HepG2 (cell line): ENCODE measurements around the gene LDLRAD4. TPM values are rescaled to one million over a fixed set of nuclear protein-coding genes. Genes with fewer than 3 reads are reported as not detected.

ENCODE experiments used
- ATAC-seq: fragments of 200-7000 bp; cut with Tn5 transposase; 3 replicates; pipeline ENCODE4 v1.9.1; 2020; ENCODE audit warnings: mild to moderate bottlenecking, moderate library complexity
- BruUV-seq: library from RNA; stranded (reverse); fragments of 400-500 nt; replicated peaks from 2 replicates; lab custom pipeline; 2021; lab: Mats Ljungman, UMichigan
- CTCF ChIA-PET: fragments of 300-600 bp; formaldehyde crosslinking; extraction: SDS; loops from one replicate; lab custom pipeline; 2021; ENCODE audit warnings: low total read pairs, inconsistent platforms, low intra/inter-chr PET ratio; lab: Yijun Ruan, JAX
- POLR2A ChIA-PET: fragments of 350-600 bp; sonication (Branson Sonifier 250); formaldehyde crosslinking; loops from one replicate; lab custom pipeline; 2020; ENCODE audit warnings: antibody characterized with exemption, inconsistent platforms; lab: Yijun Ruan, JAX
- DNase-seq: peaks from one replicate; pipeline ENCODE4 v3.0.0-alpha.2; 2015; ENCODE audit warnings: low spot score
- FAIRE-seq: peaks from 3 replicates; lab custom pipeline; 2011; peaks lifted over from hg19 to GRCh38; lab: Jason Lieb, UNC
- H2AFZ ChIP-seq: one replicate; pipeline ENCODE4 v1.6.1; 2011; ENCODE audit warnings: low read length, inconsistent platforms
- H3K27ac ChIP-seq: fragments of 300-600 bp; 3 replicates; pipeline ENCODE4 v1.8.0; 2011; ENCODE audit warnings: mixed run types, mild to moderate bottlenecking, mixed read lengths, low read length, inconsistent platforms; ENCODE audit not compliant: insufficient read depth; ENCODE audit errors: extremely low read length
- H3K27me3 ChIP-seq, 2 experiments: fragments of 200-600 bp in 1 of 2; 2 replicates in 1 of 2; 3 replicates in 1 of 2; pipeline versions ENCODE4 v1.6.0 to v1.8.0; 2011; ENCODE audit warnings: low read length in 2 of 2, mild to moderate bottlenecking in 2 of 2, moderate library complexity in 2 of 2, inconsistent platforms in 1 of 2; ENCODE audit not compliant: insufficient read depth in 2 of 2, control insufficient read depth in 1 of 2
- H3K36me3 ChIP-seq, 2 experiments: fragments of 200-600 bp in 1 of 2; replicated peaks in 1 of 2; 2 replicates in 1 of 2; 3 replicates in 1 of 2; pipeline versions ENCODE4 v1.5.1 to v1.8.0; 2011; ENCODE audit warnings: low read length in 2 of 2, inconsistent platforms in 1 of 2; ENCODE audit not compliant: insufficient read depth in 2 of 2, control insufficient read depth in 1 of 2
- H3K4me1 ChIP-seq: 2 replicates; pipeline ENCODE4 v1.5.1; 2012; ENCODE audit warnings: low read length, inconsistent platforms; ENCODE audit not compliant: insufficient read depth
- H3K4me2 ChIP-seq: 2 replicates; pipeline ENCODE4 v1.6.0; 2011; ENCODE audit warnings: low read depth, low read length, inconsistent platforms
- H3K4me3 ChIP-seq, 3 experiments: fragments of 200-600 bp in 1 of 3; sonication (generic), shearing (Covaris generic) in 1 of 3; replicated peaks in 1 of 3; 2 replicates each; pipeline ENCODE4 v1.5.1; 2011 to 2016; ENCODE audit warnings: low read length in 3 of 3, inconsistent platforms in 2 of 3, low read depth in 2 of 3, mild to moderate bottlenecking in 2 of 3, control low read depth in 1 of 3, mixed read lengths in 1 of 3; ENCODE audit not compliant: insufficient read depth in 1 of 3
- H3K79me2 ChIP-seq: one replicate; pipeline ENCODE4 v1.6.1; 2011; ENCODE audit warnings: low read length, inconsistent platforms; ENCODE audit not compliant: insufficient read depth
- H3K9ac ChIP-seq: 2 replicates; pipeline ENCODE4 v1.6.0; 2011; ENCODE audit warnings: mild to moderate bottlenecking, low read depth, low read length, inconsistent platforms; ENCODE audit not compliant: insufficient read depth
- H3K9me3 ChIP-seq: 2 replicates; pipeline ENCODE4 v1.5.1; 2012; ENCODE audit warnings: mild to moderate bottlenecking, low read length
- H4K20me1 ChIP-seq: 2 replicates; pipeline ENCODE4 v1.6.0; 2011; ENCODE audit warnings: inconsistent platforms, mild to moderate bottlenecking, low read length, moderate library complexity; ENCODE audit not compliant: insufficient read depth
- ETV5 ChIP-seq: IDR thresholded peaks from 2 replicates; pipeline ENCODE4 v1.6.1; 2018; ENCODE audit warnings: missing biosample characterization, missing genetic modification reagents, inconsistent platforms, borderline replicate concordance
- GTF2F1 ChIP-seq: fragments of 150-350 bp; IDR thresholded peaks from 2 replicates; pipeline ENCODE4 v1.6.1; 2014; ENCODE audit warnings: low read length
- GZF1 ChIP-seq: sonication (generic); formaldehyde crosslinking; IDR thresholded peaks from 2 replicates; pipeline ENCODE4 v1.5.1; 2020; ENCODE audit warnings: mild to moderate bottlenecking, missing genetic modification reagents
- HES4 ChIP-seq: sonication (generic); formaldehyde crosslinking; IDR thresholded peaks from 2 replicates; pipeline ENCODE4 v1.9.0; 2021; ENCODE audit warnings: mild to moderate bottlenecking, missing genetic modification reagents, borderline replicate concordance
- PRMT3 ChIP-seq: sonication (generic); formaldehyde crosslinking; IDR thresholded peaks from 2 replicates; pipeline ENCODE4 v1.8.1; 2022; ENCODE audit warnings: low read depth, mild to moderate bottlenecking, moderate library complexity, missing genetic modification reagents, borderline replicate concordance
- ZNF709 ChIP-seq: sonication (generic); formaldehyde crosslinking; IDR thresholded peaks from 2 replicates; pipeline ENCODE4 v1.5.0; 2020; ENCODE audit warnings: mild to moderate bottlenecking, missing genetic modification reagents
- ZNF75D ChIP-seq: sonication (generic); formaldehyde crosslinking; IDR thresholded peaks from 2 replicates; pipeline ENCODE4 v1.8.1; 2023; ENCODE audit warnings: missing genetic modification reagents, mild to moderate bottlenecking, borderline replicate concordance
- ZNF839 ChIP-seq: sonication (generic); formaldehyde crosslinking; IDR thresholded peaks from 2 replicates; pipeline ENCODE4 v1.4.0; 2020; ENCODE audit warnings: missing genetic modification reagents, mild to moderate bottlenecking, borderline replicate concordance
- ZNF878 ChIP-seq: sonication (generic); formaldehyde crosslinking; IDR thresholded peaks from 2 replicates; pipeline ENCODE4 v1.8.1; 2023; ENCODE audit warnings: mild to moderate bottlenecking, missing genetic modification reagents, moderate library complexity
- WGBS: methylation state at CpG from one replicate; pipeline ENCODE4 v1.1.6; 2017; ENCODE audit warnings: low lambda C conversion rate; 5-methylcytosine and 5-hydroxymethylcytosine counted together
- in situ Hi-C: cut with HindIII; loops from 2 replicates; pipeline ENCODE4 v1.10.0; 2017; ENCODE audit warnings: low pct_unique_long_range_greater_than_20kb; ENCODE audit not compliant: extremely low pct_ligation_motif_present
- intact Hi-C: fragments of 100-400 bp; cut with micrococcal nuclease; formaldehyde crosslinking; loops from one replicate; pipeline ENCODE4 v1.10.0; 2022; ENCODE audit not compliant: unreplicated experiment
- polyA plus RNA-seq, 8 experiments: library from polyadenylated mRNA; depleted of rRNA in 3 of 8; stranded (reverse) in 7 of 8; unstranded in 1 of 8; fragments of >200 nt; fragmentation: Illumina TruSeq in 4 of 8; extraction: Trizol in 4 of 8; gene quantifications; 2 replicates each; pipeline versions ENCODE4 v1.2.1 to v1.2.3, GENCODE V29; 2011 to 2016; ENCODE audit warnings: low read depth in 4 of 8, missing spikeins in 1 of 8, mixed read lengths in 1 of 8; ENCODE audit not compliant: insufficient read depth in 1 of 8
- total RNA-seq, 5 experiments: library from RNA; depleted of rRNA; stranded (reverse); fragments of >200 nt; fragmentation: Illumina TruSeq; extraction: Trizol; gene quantifications; 2 replicates each; pipeline ENCODE4 v1.2.3, GENCODE V29; 2016; ENCODE audit warnings: low read depth in 1 of 5
- TF ChIP-seq, protein P1 (sequence below): sonication (generic); formaldehyde crosslinking; IDR thresholded peaks from 2 replicates; pipeline ENCODE4 v1.4.0; 2020; ENCODE audit warnings: mild to moderate bottlenecking, missing genetic modification reagents, borderline replicate concordance
- TF ChIP-seq, protein P2 (sequence below): sonication (generic); formaldehyde crosslinking; IDR thresholded peaks from 2 replicates; pipeline ENCODE4 v1.8.0; 2022; ENCODE audit warnings: missing genetic modification reagents, mild to moderate bottlenecking, moderate library complexity, borderline replicate concordance

Gene LDLRAD4
- total and polyA plus RNA-seq, 2 of the 13 experiments (the other 11 are each of a cell fraction or from before 2014, with no cell fraction given) = 13.6 to 20.9 TPM

DNA sequence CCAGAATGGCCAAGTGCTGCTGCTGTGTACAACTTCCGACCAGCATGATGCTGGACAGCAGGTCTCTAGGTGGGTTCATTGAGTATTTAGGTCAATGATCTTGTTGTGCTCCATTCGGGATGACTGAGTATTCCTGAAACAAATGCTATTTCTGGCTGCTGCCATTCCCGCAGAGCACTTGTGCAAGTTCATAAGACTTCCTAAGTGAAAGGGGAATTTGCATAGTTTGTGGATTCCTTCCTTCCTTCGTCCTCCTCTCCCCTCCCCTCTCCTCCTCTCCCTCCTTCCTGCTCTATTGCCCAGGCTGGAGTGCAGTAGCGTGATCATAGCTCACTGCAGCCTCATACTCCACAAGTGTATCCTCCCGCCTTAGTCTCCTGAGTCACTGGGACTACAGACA, 40.4 kb downstream of the LDLRAD4 start (continued):
- TF ChIP-seq, protein P1, sequence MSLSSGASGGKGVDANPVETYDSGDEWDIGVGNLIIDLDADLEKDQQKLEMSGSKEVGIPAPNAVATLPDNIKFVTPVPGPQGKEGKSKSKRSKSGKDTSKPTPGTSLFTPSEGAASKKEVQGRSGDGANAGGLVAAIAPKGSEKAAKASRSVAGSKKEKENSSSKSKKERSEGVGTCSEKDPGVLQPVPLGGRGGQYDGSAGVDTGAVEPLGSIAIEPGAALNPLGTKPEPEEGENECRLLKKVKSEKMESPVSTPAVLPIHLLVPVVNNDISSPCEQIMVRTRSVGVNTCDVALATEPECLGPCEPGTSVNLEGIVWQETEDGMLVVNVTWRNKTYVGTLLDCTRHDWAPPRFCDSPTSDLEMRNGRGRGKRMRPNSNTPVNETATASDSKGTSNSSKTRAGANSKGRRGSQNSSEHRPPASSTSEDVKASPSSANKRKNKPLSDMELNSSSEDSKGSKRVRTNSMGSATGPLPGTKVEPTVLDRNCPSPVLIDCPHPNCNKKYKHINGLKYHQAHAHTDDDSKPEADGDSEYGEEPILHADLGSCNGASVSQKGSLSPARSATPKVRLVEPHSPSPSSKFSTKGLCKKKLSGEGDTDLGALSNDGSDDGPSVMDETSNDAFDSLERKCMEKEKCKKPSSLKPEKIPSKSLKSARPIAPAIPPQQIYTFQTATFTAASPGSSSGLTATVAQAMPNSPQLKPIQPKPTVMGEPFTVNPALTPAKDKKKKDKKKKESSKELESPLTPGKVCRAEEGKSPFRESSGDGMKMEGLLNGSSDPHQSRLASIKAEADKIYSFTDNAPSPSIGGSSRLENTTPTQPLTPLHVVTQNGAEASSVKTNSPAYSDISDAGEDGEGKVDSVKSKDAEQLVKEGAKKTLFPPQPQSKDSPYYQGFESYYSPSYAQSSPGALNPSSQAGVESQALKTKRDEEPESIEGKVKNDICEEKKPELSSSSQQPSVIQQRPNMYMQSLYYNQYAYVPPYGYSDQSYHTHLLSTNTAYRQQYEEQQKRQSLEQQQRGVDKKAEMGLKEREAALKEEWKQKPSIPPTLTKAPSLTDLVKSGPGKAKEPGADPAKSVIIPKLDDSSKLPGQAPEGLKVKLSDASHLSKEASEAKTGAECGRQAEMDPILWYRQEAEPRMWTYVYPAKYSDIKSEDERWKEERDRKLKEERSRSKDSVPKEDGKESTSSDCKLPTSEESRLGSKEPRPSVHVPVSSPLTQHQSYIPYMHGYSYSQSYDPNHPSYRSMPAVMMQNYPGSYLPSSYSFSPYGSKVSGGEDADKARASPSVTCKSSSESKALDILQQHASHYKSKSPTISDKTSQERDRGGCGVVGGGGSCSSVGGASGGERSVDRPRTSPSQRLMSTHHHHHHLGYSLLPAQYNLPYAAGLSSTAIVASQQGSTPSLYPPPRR (CRISPR knock-in tag) = no peak

DNA sequence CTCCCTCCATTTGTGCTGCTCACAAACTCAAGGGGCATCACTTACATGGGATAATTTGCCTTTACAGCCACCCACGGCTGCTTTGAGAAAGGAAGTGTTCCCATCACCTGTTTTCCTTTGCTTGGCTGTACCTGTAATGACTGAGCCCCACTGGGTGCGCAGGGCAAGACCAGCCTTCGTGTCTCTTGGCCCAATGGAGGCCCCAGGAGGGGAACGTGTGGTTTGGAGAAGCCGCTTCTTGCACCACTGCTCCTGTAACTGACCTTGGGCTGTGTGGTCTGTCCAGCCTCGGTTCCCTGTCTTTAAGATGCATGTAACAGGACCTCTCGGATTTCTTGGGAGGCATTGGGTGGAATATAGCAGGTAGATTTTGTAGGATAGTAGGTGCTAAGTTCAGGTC, 41.1 kb downstream of the LDLRAD4 start:
- peaks cover 7% of the 10 kb centered on the region; the same call in 1 of the 2 replicates for H3K4me1 ChIP-seq
- intact Hi-C loops (no loop called here), in situ Hi-C loops (no loop called here)
- 65% methylated on average over 7 of the region's 7 CpGs for WGBS
- no peaks in the 10 kb centered on the region for H3K36me3 ChIP-seq
- H3K4me2 ChIP-seq = no peak overlapping the region
- DNase-seq (no peak), FAIRE-seq (no peak)
- no peak overlapping the region for H3K9ac ChIP-seq
- no peaks in the 10 kb centered on the region for H3K9me3 ChIP-seq
- H4K20me1 ChIP-seq = no peaks in the 10 kb centered on the region
- no peaks in the 10 kb centered on the region for H3K27me3 ChIP-seq
- H3K4me3 ChIP-seq = no peak overlapping the region
- no peak overlapping the region for H2AFZ ChIP-seq
- BruUV-seq = no TSS peak
- TF ChIP-seq PRMT3 (CRISPR knock-in tag) = no peak
- TF ChIP-seq, protein P2, sequence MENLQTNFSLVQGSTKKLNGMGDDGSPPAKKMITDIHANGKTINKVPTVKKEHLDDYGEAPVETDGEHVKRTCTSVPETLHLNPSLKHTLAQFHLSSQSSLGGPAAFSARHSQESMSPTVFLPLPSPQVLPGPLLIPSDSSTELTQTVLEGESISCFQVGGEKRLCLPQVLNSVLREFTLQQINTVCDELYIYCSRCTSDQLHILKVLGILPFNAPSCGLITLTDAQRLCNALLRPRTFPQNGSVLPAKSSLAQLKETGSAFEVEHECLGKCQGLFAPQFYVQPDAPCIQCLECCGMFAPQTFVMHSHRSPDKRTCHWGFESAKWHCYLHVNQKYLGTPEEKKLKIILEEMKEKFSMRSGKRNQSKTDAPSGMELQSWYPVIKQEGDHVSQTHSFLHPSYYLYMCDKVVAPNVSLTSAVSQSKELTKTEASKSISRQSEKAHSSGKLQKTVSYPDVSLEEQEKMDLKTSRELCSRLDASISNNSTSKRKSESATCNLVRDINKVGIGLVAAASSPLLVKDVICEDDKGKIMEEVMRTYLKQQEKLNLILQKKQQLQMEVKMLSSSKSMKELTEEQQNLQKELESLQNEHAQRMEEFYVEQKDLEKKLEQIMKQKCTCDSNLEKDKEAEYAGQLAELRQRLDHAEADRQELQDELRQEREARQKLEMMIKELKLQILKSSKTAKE = no peak
- no peak for TF ChIP-seq GTF2F1
- no peak for TF ChIP-seq HES4 (CRISPR knock-in tag)
- no peak for TF ChIP-seq ZNF709 (CRISPR knock-in tag)
- no peak for TF ChIP-seq ZNF878
- no peak for TF ChIP-seq ETV5 (CRISPR knock-in tag)
- TF ChIP-seq ZNF839 = no peak
- TF ChIP-seq GZF1 (CRISPR knock-in tag) = no peak
- no peak for TF ChIP-seq ZNF75D (CRISPR knock-in tag)
- TF ChIP-seq, all 625 proteins: peak for 0
- ATAC-seq = no peak
- ChIA-PET POLR2A (no interaction called here), CTCF (no interaction called here)
- H3K79me2 ChIP-seq = no peaks in the 10 kb centered on the region
- no peak overlapping the region for H3K27ac ChIP-seq
